Activated CD4-positive, alpha-beta T cell treated with anti-CD3 and anti-CD28 coated beads, Interleukin-2, amount 10 ng/mL, durations not matched to agents 24 days and 14 days (primary cell): ENCODE results near the gene GTF3C6. TPM values are rescaled to one million over a fixed set of nuclear protein-coding genes. Genes with fewer than 3 reads are reported as not detected.
A peak's percentile ranks its signal among the peaks of the same experiment; 100 is the strongest.
"Not testable (repeated sequence)": the region's sequence is repeated elsewhere in the genome, so short reads cannot be mapped to it uniquely, and the experiment has no call there.

ENCODE experiments used
- DNase-seq: peaks from one replicate; pipeline ENCODE4 v3.0.0; 2022
- H3K27ac Mint-ChIP-seq: one replicate; pipeline ENCODE4 v1.8.0; 2022; ENCODE audit warnings: mild to moderate bottlenecking, mixed read lengths
- H3K27me3 Mint-ChIP-seq: one replicate; pipeline ENCODE4 v1.8.0; 2022; ENCODE audit warnings: mixed read lengths
- H3K36me3 Mint-ChIP-seq: one replicate; pipeline ENCODE4 v1.8.0; 2022; ENCODE audit warnings: low read depth, mild to moderate bottlenecking, mixed read lengths
- H3K4me1 Mint-ChIP-seq: one replicate; pipeline ENCODE4 v1.8.0; 2021; ENCODE audit warnings: mixed read lengths
- H3K4me3 Mint-ChIP-seq: one replicate; pipeline ENCODE4 v1.8.0; 2022; ENCODE audit warnings: mild to moderate bottlenecking, moderate library complexity, mixed read lengths
- H3K9me3 Mint-ChIP-seq: one replicate; pipeline ENCODE4 v1.8.0; 2021; ENCODE audit warnings: mixed read lengths
- intact Hi-C: fragments of 100-400 bp; cut with micrococcal nuclease; formaldehyde crosslinking; loops from one replicate; pipeline ENCODE4 v1.15.1; 2023
- total RNA-seq: library from RNA; stranded (reverse); gene quantifications from 2 replicates; pipeline ENCODE4 v1.2.3, GENCODE V29; 2022

The GTF3C6 gene
- total RNA-seq, 1 donor from 2014 or later: 146 TPM

GRCh38 chr6:110953633-110954303, 4.7 kb upstream of the GTF3C6 start:
- Mint-ChIP-seq H3K9me3 (no peaks in the 10 kb centered on the region), H3K4me3 (no peak overlapping the region), H3K4me1 (peaks cover 7% of the 10 kb centered on the region), H3K36me3 (peaks cover 2% of the 10 kb centered on the region), H3K27ac (no peak overlapping the region), H3K27me3 (peaks cover 8% of the 10 kb centered on the region)
- DNase-seq: no peak
- intact Hi-C loops: no loop called here

- Mint-ChIP-seq H3K27ac (peak overlapping the region; percentile 76), H3K9me3 (no peaks in the 10 kb centered on the region), H3K36me3 (peaks cover 42% of the 10 kb centered on the region), H3K27me3 (no peaks in the 10 kb centered on the region), H3K4me1 (peaks cover 12% of the 10 kb centered on the region), H3K4me3 (peak overlapping the region; percentile 93)
- no peak for DNase-seq
- intact Hi-C loops: no loop called here
Measured at GRCh38 chr6:110960014-110960390, 1.5 kb downstream of the GTF3C6 start.

GRCh38 chr6:110962636-110963035, 4.1 kb downstream of the GTF3C6 start:
- H3K4me1 Mint-ChIP-seq, H3K9me3 Mint-ChIP-seq, intact Hi-C loops, H3K4me3 Mint-ChIP-seq, DNase-seq, H3K27me3 Mint-ChIP-seq, H3K27ac Mint-ChIP-seq: not testable (repeated sequence)
- H3K36me3 Mint-ChIP-seq: peaks cover 61% of the 10 kb centered on the region

GRCh38 chr6:110965629-110966229, 7.2 kb downstream of the GTF3C6 start:
- intact Hi-C loops: no loop called here
- Mint-ChIP-seq H3K9me3 (no peaks in the 10 kb centered on the region), H3K27me3 (no peaks in the 10 kb centered on the region), H3K4me1 (no peaks in the 10 kb centered on the region), H3K4me3 (no peak overlapping the region), H3K27ac (no peak overlapping the region), H3K36me3 (peaks cover 59% of the 10 kb centered on the region)
- DNase-seq: no peak

DNA sequence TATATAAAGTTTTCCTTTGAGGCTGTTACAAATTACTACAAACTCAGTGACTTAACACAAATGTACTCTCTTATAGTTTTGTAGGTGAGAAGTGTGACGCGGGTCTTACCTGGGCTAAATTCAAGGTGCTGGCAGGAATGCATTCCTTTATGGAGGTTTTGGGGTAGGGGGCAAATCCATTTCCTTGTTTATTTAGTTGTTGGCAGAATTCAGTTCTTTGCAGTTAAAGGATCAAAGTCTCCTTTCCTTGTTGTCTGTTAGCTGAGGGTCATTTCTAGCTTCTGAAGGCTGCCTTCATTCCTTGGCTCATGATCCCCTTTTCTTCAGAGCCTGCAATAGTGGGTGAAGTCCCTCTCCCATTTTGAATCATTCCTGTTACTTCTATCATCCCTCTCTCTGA, 10.2 kb downstream of the GTF3C6 start:
- H3K36me3 Mint-ChIP-seq: peaks cover 34% of the 10 kb centered on the region
- H3K9me3 Mint-ChIP-seq, H3K27ac Mint-ChIP-seq, DNase-seq, H3K4me3 Mint-ChIP-seq, H3K27me3 Mint-ChIP-seq, H3K4me1 Mint-ChIP-seq, intact Hi-C loops: not testable (repeated sequence)

DNA sequence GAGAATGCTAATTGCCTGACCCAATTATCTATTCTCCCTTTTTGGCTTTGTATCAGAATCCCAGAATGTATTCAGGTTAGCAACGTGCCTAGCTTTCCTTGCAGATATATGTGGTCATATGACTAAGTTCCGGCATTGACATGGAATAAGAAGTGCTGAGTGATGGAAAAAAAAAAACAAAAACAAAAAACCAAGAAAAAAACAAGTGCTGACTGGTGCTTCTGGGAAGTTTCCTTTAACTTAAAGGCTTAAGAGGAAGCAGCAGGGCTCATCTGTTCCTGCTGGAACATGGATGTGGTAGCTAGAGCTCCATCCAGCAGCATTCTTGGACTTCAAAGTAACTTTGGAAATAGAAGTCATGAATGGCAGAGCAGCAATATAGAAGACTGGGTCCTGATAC, 13.0 kb downstream of the GTF3C6 start:
- no peak overlapping the region for H3K27ac Mint-ChIP-seq
- no peak overlapping the region for H3K4me3 Mint-ChIP-seq
- intact Hi-C loops: no loop called here
- no peak for DNase-seq
- peaks cover 19% of the 10 kb centered on the region for H3K36me3 Mint-ChIP-seq
- no peaks in the 10 kb centered on the region for H3K27me3 Mint-ChIP-seq
- H3K4me1 Mint-ChIP-seq: no peaks in the 10 kb centered on the region
- H3K9me3 Mint-ChIP-seq: no peaks in the 10 kb centered on the region

DNA sequence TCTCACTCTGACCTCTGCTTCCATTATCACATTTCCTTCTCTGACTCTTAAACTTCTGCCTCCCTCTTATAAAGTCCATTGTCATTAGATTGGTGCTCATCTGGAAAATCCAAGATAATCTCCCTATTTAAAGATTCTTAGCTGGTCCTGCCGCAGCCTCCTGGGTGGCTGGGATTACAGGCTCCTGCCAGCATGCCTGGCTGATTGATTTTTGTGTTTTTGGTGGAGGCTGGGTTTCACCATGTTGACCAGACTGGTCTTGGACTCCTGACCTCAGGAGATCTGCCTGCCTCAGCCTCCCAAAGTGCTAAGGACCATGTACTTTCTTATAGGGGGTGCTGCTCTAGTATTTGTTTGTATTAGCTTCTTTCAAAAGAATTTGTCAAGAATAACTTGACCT, 18.1 kb downstream of the GTF3C6 start:
- Mint-ChIP-seq H3K27me3 (no peaks in the 10 kb centered on the region), H3K4me3 (no peak overlapping the region), H3K27ac (no peak overlapping the region), H3K4me1 (peaks cover 13% of the 10 kb centered on the region), H3K9me3 (peaks cover 11% of the 10 kb centered on the region), H3K36me3 (peaks cover 14% of the 10 kb centered on the region)
- intact Hi-C loops: no loop called here
- DNase-seq: no peak

- Mint-ChIP-seq H3K36me3 (peaks cover 24% of the 10 kb centered on the region), H3K27ac (no peak overlapping the region), H3K4me1 (peaks cover 25% of the 10 kb centered on the region), H3K9me3 (peaks cover 11% of the 10 kb centered on the region), H3K4me3 (no peak overlapping the region), H3K27me3 (no peaks in the 10 kb centered on the region)
- DNase-seq: no peak
- intact Hi-C loops: loop anchor here (2.0 to 5.0 kb wide), 2 partner anchors 37 to 105 kb away; partner anchors contain the start of gene AMD1
Measured at GRCh38 chr6:110979565-110980101, 21.1 kb downstream of the GTF3C6 start.

DNA sequence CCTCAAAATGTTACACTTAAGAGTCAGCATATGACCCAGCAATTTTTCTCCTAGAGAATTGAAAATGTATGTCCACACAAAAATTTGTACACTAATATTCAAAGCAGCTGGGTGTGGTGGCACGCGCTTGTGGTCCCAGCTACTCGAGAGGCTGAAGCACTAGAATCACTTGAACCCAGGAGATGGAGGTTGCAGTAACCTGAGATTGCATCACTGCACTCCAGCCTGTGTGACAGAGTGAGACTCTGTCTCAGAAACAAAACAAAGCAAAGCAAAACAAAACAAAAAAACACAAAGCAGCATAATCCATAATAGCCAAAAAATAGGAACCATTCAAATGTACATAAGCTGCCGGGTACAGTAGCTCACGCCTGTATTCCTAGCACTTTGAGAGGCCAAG, 21.7 kb downstream of the GTF3C6 start:
- H3K4me1 Mint-ChIP-seq: peaks cover 25% of the 10 kb centered on the region
- H3K36me3 Mint-ChIP-seq: peaks cover 27% of the 10 kb centered on the region
- H3K27ac Mint-ChIP-seq: peak overlapping the region; percentile 68
- DNase-seq: no peak
- H3K4me3 Mint-ChIP-seq: peak overlapping the region; percentile 98
- H3K9me3 Mint-ChIP-seq: peaks cover 11% of the 10 kb centered on the region
- no peaks in the 10 kb centered on the region for H3K27me3 Mint-ChIP-seq
- intact Hi-C loops: loop anchor here (2.0 to 5.0 kb wide), 2 partner anchors 38 to 105 kb away; partner anchors contain the start of gene AMD1

DNA sequence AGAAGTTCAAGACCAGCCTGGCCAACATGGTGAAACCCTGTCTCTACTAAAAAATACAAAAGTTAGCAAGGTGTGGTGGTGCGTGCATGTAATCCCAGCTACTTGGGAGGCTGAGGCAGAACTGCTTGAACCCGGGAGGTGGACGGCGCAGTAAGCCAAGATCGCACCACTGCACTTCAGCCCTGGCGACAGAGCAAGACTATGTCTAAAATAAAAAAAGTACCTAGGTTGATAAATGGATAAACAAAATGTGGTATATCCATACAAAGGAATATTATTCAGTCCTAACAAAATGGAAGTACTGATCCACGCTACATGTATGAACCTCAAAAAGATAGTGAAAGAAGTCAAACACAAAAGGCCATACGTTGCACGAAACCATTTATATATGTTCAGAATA, 22.1 kb downstream of the GTF3C6 start:
- DNase-seq: no peak

DNA sequence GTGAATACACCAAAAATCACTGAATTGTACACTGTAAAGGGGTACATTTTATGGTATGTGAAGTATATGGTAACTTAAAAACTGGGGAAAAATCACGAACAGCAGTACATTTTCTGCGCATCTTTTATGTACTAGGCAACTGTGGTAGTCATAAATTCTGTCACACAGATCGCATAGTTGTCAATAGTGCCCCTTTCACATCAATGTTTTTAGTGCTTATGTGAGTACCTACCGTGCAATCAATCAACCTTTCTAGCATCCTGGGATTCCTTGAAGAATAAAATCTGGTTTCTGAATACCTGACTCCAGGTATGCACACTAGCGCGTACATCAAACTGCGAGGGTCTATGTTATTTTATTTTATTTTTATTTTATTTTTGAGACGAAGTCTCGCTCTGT, 22.7 kb downstream of the GTF3C6 start:
- peak overlapping the region; percentile 99 for H3K27ac Mint-ChIP-seq
- peak overlapping the region; percentile 98 for H3K4me3 Mint-ChIP-seq
- H3K4me1 Mint-ChIP-seq: peaks cover 29% of the 10 kb centered on the region
- peaks cover 34% of the 10 kb centered on the region for H3K36me3 Mint-ChIP-seq
- no peak for DNase-seq
- intact Hi-C loops: loop anchor here (2.0 to 5.0 kb wide), 2 partner anchors 39 to 106 kb away; partner anchors contain the start of gene AMD1
- H3K27me3 Mint-ChIP-seq: no peaks in the 10 kb centered on the region
- H3K9me3 Mint-ChIP-seq: peaks cover 11% of the 10 kb centered on the region

More for the DNA sequence above, 22.1 kb downstream of the GTF3C6 start:
- Mint-ChIP-seq H3K27ac (peak overlapping the region; percentile 99), H3K9me3 (peaks cover 11% of the 10 kb centered on the region), H3K27me3 (no peaks in the 10 kb centered on the region), H3K4me3 (peak overlapping the region; percentile 98), H3K4me1 (peaks cover 25% of the 10 kb centered on the region), H3K36me3 (peaks cover 30% of the 10 kb centered on the region)
- intact Hi-C loops: loop anchor here (2.0 to 5.0 kb wide), 2 partner anchors 38 to 106 kb away; partner anchors contain the start of gene AMD1

DNA sequence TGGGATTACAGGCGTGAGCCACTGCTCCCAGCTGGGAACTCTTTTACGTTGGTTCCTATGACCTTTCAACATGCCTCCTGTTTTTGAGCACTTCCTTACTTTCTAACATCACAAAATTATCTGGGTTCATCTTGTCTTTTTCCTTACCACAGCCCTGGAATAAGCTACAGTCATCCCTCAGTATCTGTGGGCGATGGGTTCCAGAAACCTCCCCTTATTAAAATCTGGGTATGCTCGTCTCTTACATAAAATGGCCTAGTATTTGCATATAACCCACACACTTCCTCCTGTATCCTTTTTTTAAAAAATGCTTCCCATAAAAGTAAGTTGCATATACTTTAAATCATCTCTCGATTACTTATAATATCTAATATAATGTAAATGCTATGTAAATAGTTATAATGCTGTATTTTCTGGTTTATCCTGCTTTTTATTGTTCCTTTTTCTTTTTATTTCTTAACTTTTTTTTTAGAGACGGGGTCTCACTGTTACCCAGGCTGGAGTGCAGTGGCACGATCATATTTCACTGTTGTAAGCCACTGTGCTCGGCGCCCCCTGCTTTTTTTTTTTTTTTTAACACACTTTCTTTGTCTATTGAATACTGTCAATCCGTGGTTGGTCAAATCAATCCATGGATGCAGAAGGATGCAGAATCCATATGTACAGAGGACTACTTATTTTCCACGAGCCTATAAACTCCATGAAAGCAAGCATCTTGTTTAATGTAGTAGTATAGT, 32.5 kb downstream of the GTF3C6 start:
- intact Hi-C loops: no loop called here
- Mint-ChIP-seq H3K27me3 (no peaks in the 10 kb centered on the region), H3K9me3 (no peaks in the 10 kb centered on the region), H3K4me1 (peaks cover 14% of the 10 kb centered on the region), H3K4me3 (no peak overlapping the region), H3K36me3 (peaks cover 59% of the 10 kb centered on the region), H3K27ac (no peak overlapping the region)
- no peak for DNase-seq

GRCh38 chr6:110996691-110997090, 38.2 kb downstream of the GTF3C6 start:
- H3K4me1 Mint-ChIP-seq: peaks cover 7% of the 10 kb centered on the region
- H3K4me3 Mint-ChIP-seq: no peak overlapping the region
- H3K27ac Mint-ChIP-seq: no peak overlapping the region
- no peaks in the 10 kb centered on the region for H3K27me3 Mint-ChIP-seq
- no peak for DNase-seq
- peaks cover 64% of the 10 kb centered on the region for H3K36me3 Mint-ChIP-seq
- H3K9me3 Mint-ChIP-seq: no peaks in the 10 kb centered on the region
- intact Hi-C loops: loop anchor here (2.0 kb wide), 1 partner anchor 14 kb away; the partner anchor contains the start of gene RPF2
